Urinary bladder (tissue), 4 donors: Measurements from ENCODE around the gene KIF26A. TPM values are rescaled to one million over a fixed set of nuclear protein-coding genes. Genes with fewer than 3 reads are reported as not detected.
"Not testable (repeated sequence)": the region's sequence is repeated elsewhere in the genome, so short reads cannot be mapped to it uniquely, and the experiment has no call there.

Experiments used
- DNase-seq: peaks from one replicate; pipeline ENCODE4 v3.0.0-alpha.2; 2015; ENCODE audit errors: extremely low spot score
- H3K27ac ChIP-seq: one replicate; pipeline ENCODE4 v1.5.1; 2013; ENCODE audit warnings: low read depth, mild to moderate bottlenecking, moderate library complexity
- H3K36me3 ChIP-seq: one replicate; pipeline ENCODE4 v1.6.1; 2013; ENCODE audit warnings: mild to moderate bottlenecking, moderate library complexity; ENCODE audit not compliant: insufficient read depth
- H3K4me1 ChIP-seq: one replicate; pipeline ENCODE4 v1.6.1; 2013; ENCODE audit warnings: mild to moderate bottlenecking, moderate library complexity; ENCODE audit not compliant: insufficient read depth
- H3K4me3 ChIP-seq: one replicate; pipeline ENCODE4 v1.5.1; 2013; ENCODE audit warnings: low read depth, low read length
- WGBS: extraction: QIAGEN DNeasy Blood & Tissue Kit; methylation state at CpG from one replicate; pipeline ENCODE4 v1.1.7; 2013; 5-methylcytosine and 5-hydroxymethylcytosine counted together
- polyA plus RNA-seq: library from polyadenylated mRNA; stranded (reverse); fragments of 200-250 nt; gene quantifications from one replicate; pipeline ENCODE4 v1.2.3, GENCODE V29; 2013
- total RNA-seq: library from RNA; depleted of rRNA; stranded (reverse); fragments of >200 nt; gene quantifications from one replicate; pipeline ENCODE4 v1.2.3, GENCODE V29; 2014
- donor health status: healthy with polysubstance abuse.
- donor health status: healthy.

KIF26A gene
- total and polyA plus RNA-seq, 2 donors = 5.7 to 8.5 TPM

- Histone ChIP-seq H3K36me3 (no peaks in the 10 kb centered on the region), H3K4me3 (no peak overlapping the region), H3K27ac (no peak overlapping the region), H3K4me1 (no peaks in the 10 kb centered on the region)
- DNase-seq = no peak
- WGBS = 82% methylated on average over 22 of the region's 22 CpGs
Observed at GRCh38 chr14:104218361-104219180, 80.2 kb downstream of the KIF26A start.

GRCh38 chr14:104219731-104220214 lies 81.4 kb downstream of the KIF26A start:
- H3K27ac ChIP-seq = no peak overlapping the region
- no peak for DNase-seq

DNA sequence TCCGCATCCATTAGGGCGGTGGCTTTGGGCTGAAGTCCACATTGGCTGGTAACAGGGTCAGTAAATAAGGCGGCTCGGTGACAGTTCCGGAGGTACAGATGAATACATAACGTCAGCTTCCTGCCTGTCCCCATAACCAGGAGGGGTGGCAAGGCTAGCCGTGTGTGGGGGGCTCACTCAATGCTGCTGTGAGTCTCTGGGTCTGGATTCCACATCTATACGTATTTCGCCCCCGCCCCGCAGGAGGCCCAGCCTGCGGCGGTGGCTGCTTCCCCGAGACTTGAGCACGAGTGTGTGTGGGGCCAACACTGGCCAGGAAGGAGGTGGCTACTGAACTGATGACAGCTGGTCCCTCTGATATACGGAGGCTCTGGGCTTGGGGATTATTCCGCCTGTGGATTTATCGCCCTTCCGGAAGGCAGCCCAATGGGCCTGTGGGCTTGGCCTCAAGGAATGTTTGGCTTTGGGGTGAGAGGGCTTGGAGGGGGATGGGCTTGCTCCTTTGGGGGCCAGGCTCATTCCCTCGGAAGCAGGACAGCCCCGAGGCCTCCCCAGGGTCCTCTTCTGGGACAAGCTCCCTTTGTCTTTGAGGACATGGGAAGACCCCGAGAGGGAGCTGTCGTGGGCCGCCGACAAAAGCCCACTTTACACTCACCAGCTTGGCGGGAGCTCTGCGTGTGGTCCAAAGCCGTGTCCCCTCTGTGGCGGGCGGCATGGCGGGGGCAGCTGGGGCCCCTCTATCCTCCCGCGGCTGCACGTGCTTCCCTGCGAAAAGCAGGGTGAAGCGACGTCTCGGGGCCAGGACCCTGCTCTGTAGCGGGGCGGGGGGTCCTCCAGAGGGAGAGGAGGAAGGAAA lies 82.1 kb downstream of the KIF26A start:
- H3K27ac ChIP-seq = no peak overlapping the region
- WGBS = 66% methylated on average over 40 of the region's 40 CpGs
- DNase-seq = no peak

More at GRCh38 chr14:104219731-104220214, 81.4 kb downstream of the KIF26A start:
- WGBS = 61% methylated on average over 22 of the region's 22 CpGs
- no peaks in the 10 kb centered on the region for H3K4me1 ChIP-seq
- H3K4me3 ChIP-seq = no peak overlapping the region
- no peaks in the 10 kb centered on the region for H3K36me3 ChIP-seq

GRCh38 chr14:104221071-104221625 lies 82.8 kb downstream of the KIF26A start:
- H3K4me3 ChIP-seq = no peak overlapping the region
- DNase-seq = no peak
- 74% methylated on average over 14 of the region's 14 CpGs for WGBS
- H3K36me3 ChIP-seq = no peaks in the 10 kb centered on the region
- H3K27ac ChIP-seq = no peak overlapping the region
- H3K4me1 ChIP-seq = no peaks in the 10 kb centered on the region

More for the DNA sequence above, 82.1 kb downstream of the KIF26A start:
- H3K36me3 ChIP-seq = no peaks in the 10 kb centered on the region
- no peak overlapping the region for H3K4me3 ChIP-seq
- H3K4me1 ChIP-seq = no peaks in the 10 kb centered on the region

DNA sequence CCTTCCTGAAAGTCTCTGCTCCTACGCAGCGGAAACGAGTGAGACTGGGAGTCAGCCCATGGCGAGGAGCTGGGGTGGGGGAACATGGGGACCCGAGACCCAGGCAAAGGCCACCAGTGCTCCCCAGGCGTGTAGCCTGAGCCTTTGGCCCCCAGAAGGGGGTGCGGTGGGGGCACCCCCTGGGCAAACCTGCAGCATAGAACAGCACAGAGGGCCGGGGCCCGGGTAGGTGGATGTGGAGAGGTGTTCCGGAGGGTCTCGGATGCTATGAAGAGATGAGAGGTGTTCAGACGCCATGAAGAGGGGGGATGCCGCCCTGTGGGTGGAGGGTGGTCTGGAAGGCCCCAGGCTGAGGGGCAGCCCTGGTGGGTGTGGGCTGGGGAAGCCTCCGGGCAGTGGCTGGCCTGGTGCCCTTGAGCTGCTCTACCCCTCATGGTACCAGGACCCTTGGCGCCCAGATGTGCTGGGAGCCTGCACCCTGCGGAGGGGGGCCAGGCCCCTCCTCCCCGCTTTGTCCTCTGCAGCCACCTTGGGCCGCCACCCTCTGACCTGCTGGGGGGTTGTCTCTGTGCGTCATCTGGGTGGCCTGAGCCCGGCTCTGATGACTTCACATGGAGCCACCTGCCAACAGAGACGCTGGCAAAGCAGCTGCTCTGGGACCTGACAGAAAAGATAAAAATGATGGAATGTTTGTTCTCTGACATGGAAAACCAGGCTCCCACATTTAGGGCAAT lies 83.4 kb downstream of the KIF26A start:
- no peak for DNase-seq
- WGBS = 94% methylated on average over 21 of the region's 21 CpGs

DNA sequence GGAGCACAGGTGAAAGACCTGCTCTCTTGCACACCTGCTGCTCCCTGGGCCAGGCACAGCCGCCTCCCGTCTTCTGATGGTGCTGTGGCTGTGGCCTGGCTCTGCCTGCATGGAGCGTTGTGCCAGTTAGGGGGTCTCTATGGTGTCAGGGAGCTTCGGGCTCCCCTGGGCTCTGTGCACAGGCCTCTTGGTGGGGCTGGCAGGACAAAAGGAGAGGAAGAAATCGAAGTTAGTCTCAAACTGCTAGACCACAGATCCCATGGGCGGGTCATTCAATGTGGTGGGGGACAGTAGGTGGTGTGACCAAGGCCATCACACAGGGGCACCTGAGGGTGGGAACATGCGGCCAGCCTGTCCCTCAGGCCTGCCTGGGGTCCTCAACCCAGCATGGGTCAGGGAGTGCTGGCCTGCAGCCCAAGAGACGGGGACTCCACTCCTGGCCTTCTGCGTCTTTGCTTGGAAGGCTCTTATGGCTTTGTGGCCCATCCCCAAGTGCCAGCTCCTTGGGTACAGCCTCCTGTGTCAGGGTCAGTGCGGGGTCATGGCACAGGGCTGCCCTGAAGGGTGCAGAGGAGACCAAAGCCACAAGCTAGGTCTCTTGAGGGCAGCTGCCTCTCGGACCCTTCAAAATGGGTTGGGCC lies 84.1 kb downstream of the KIF26A start:
- Histone ChIP-seq H3K4me3 (no peak overlapping the region), H3K36me3 (no peaks in the 10 kb centered on the region), H3K27ac (no peak overlapping the region), H3K4me1 (no peaks in the 10 kb centered on the region)
- no peak for DNase-seq
- WGBS = 91% methylated on average over 11 of the region's 11 CpGs

More for the DNA sequence above, 83.4 kb downstream of the KIF26A start:
- H3K27ac ChIP-seq = no peak overlapping the region
- no peaks in the 10 kb centered on the region for H3K36me3 ChIP-seq
- no peak overlapping the region for H3K4me3 ChIP-seq
- H3K4me1 ChIP-seq = no peaks in the 10 kb centered on the region

- 38% methylated on average over 41 of the region's 41 CpGs for WGBS
Observed at GRCh38 chr14:104223101-104224041, 85.0 kb downstream of the KIF26A start.

DNA sequence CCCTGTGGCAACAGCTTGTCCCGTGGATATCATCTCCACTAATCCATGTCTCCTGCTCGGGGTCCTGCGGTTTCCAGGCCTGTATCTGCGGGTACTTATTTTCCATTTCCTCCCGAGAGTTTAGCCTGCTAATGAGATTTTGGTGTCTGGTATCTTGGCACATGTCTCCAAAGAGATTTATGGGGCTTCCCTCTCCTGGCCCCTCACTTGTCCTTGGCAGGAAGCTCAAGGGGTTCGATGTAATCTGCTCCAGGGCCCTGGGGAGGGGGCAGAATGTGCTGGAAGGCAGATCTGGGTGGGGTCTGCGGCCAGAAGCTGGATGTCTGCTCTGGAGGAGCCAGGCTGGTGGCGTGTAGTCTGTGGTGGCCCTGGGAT lies 85.7 kb downstream of the KIF26A start:
- WGBS = 37% methylated on average over 8 of the region's 8 CpGs

More at GRCh38 chr14:104223101-104224041, 85.0 kb downstream of the KIF26A start:
- DNase-seq = no peak
- H3K4me3 ChIP-seq = peak overlapping the region; percentile 29
- H3K36me3 ChIP-seq = no peaks in the 10 kb centered on the region
- no peak overlapping the region for H3K27ac ChIP-seq
- no peaks in the 10 kb centered on the region for H3K4me1 ChIP-seq

GRCh38 chr14:104224506-104225277 lies 86.3 kb downstream of the KIF26A start:
- Histone ChIP-seq H3K36me3 (no peaks in the 10 kb centered on the region), H3K27ac (no peak overlapping the region), H3K4me3 (no peak overlapping the region), H3K4me1 (no peaks in the 10 kb centered on the region)
- DNase-seq = no peak
- 43% methylated on average over 19 of the region's 19 CpGs for WGBS

More for the DNA sequence above, 85.7 kb downstream of the KIF26A start:
- no peaks in the 10 kb centered on the region for H3K36me3 ChIP-seq
- H3K4me3 ChIP-seq = no peak overlapping the region
- H3K4me1 ChIP-seq = no peaks in the 10 kb centered on the region
- peak; percentile 72 for DNase-seq
- H3K27ac ChIP-seq = no peak overlapping the region

DNA sequence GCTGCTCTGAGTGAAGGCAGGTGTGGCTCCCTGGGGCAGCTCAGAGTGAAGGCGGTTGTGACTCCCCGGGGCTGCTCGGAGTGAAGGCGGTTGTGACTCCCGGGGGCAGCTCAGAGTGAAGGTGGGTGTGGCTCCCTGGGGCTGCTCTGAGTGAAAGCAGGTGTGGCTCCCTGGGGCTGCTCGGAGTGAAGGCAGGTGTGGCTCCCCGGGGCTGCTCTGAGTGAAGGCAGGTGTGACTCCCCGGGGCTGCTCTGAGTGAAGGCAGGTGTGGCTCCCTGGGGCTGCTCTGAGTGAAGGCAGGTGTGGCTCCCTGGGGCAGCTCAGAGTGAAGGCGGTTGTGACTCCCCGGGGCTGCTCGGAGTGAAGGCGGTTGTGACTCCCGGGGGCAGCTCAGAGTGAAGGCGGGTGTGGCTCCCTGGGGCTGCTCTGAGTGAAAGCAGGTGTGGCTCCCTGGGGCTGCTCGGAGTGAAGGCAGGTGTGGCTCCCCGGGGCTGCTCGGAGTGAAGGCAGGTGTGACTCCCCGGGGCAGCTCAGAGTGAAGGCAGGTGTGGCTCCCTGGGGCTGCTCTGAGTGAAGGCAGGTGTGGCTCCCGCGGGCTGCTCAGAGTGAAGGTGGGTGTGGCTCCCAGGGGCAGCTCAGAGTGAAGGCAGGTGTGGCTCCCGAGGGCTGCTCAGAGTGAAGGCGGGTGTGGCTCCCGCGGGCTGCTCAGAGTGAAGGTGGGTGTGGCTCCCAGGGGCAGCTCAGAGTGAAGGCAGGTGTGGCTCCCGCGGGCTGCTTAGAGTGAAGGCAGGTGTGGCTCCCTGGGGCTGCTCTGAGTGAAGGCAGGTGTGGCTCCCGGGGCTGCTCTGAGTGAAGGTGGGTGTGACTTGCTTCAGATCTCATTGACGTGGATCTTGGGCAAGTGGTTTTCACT lies 87.1 kb downstream of the KIF26A start:
- H3K36me3 ChIP-seq, DNase-seq, H3K4me1 ChIP-seq, H3K27ac ChIP-seq, H3K4me3 ChIP-seq: not testable (repeated sequence)
- 53% methylated on average over 22 of the region's 28 CpGs for WGBS
